ENCODE results near the gene C6orf120.

Gene C6orf120

DNA sequence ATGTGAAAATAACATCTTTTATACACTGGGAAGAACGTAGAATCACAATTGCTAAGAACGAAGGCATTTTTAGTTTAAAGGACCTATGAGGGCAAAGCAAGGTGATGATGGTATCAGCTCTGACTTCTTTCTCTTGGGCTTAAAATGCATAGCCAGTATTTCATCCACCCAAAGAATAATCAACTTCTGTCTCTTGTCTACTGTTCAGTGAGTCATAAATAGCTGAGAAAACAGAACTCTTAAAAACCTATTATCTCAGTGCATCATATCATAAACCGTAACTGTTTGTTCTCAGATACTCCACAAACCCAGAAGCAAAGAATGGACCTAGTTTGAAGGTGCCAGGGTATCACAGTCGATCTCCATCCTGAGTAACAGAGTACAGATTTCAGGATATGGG is 17.2 kb downstream of the C6orf120 start:
- H3K4me3 ChIP-seq (ENCODE audit: low read length), result no peak overlapping the region
- H3K4me1 ChIP-seq (ENCODE audit: control insufficient read depth, low read length), result peaks cover 34% of the 10 kb centered on the region
- H3K9me2 ChIP-seq (replicated peaks; ENCODE audit: control insufficient read depth, low read length), result no peaks in the 10 kb centered on the region
- no peak for TF ChIP-seq EZH2phosphoT487 (IDR thresholded peaks at IDR 0.05; ENCODE audit: borderline replicate concordance, low read length)
- TF ChIP-seq, protein P1, sequence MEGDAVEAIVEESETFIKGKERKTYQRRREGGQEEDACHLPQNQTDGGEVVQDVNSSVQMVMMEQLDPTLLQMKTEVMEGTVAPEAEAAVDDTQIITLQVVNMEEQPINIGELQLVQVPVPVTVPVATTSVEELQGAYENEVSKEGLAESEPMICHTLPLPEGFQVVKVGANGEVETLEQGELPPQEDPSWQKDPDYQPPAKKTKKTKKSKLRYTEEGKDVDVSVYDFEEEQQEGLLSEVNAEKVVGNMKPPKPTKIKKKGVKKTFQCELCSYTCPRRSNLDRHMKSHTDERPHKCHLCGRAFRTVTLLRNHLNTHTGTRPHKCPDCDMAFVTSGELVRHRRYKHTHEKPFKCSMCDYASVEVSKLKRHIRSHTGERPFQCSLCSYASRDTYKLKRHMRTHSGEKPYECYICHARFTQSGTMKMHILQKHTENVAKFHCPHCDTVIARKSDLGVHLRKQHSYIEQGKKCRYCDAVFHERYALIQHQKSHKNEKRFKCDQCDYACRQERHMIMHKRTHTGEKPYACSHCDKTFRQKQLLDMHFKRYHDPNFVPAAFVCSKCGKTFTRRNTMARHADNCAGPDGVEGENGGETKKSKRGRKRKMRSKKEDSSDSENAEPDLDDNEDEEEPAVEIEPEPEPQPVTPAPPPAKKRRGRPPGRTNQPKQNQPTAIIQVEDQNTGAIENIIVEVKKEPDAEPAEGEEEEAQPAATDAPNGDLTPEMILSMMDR (IDR thresholded peaks at IDR 0.05; ENCODE audit: low read depth, low read length, poor library complexity, severe bottlenecking), result no peak
- H3K9me3 ChIP-seq (ENCODE audit: control insufficient read depth, insufficient read depth, low read length), result no peaks in the 10 kb centered on the region
- H4K20me1 ChIP-seq (ENCODE audit: control insufficient read depth, insufficient read depth, low read depth, low read length), result peaks cover 13% of the 10 kb centered on the region; the same call in 1 of the 2 replicates
- H3K79me2 ChIP-seq (ENCODE audit: control insufficient read depth, low read length), result peaks cover 74% of the 10 kb centered on the region
- H3F3A ChIP-seq (ENCODE audit: control insufficient read depth, insufficient read depth), result peaks cover 4% of the 10 kb centered on the region
- no peak overlapping the region for H3K27ac ChIP-seq (ENCODE audit: low read depth, low read length)
- no peak overlapping the region for H3K4me2 ChIP-seq (ENCODE audit: low read length)
- peaks cover 69% of the 10 kb centered on the region for H3K36me3 ChIP-seq (ENCODE audit: control insufficient read depth, low read length)
- no peaks in the 10 kb centered on the region for H3K27me3 ChIP-seq (ENCODE audit: control insufficient read depth, low read length)

DNA sequence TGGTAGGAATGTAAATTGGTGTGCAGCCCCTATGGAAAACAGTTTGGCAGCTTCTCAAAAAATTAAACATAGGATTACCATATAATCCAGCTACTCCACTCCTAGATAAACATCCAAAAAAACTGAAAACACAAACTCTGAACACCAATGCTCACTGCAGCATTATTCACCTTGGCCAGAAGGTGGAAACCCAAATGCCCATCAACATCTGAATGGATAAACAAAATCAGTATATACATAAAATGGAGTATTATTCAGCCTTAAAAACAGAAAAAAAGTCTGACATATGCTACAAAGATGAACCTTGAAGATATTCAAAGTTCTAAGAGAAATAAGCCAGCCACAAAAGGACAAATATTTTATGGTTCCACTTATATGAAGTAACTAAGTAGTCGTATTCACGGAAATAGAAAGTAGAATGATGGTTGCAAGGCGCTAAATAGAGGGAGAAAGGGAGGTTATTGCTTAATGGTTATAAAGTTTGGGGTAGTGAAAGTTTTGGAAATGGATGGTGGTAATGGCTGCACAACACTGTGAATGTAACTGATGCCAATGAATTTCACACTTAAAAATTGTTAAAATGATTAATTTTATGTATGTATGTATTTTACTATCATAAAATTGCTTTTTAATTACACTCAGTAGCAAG is 18.4 kb downstream of the C6orf120 start:
- Histone ChIP-seq H3K4me1 (ENCODE audit: control insufficient read depth, low read length) (peaks cover 35% of the 10 kb centered on the region), H3F3A (ENCODE audit: control insufficient read depth, insufficient read depth) (peaks cover 4% of the 10 kb centered on the region), H3K36me3 (ENCODE audit: control insufficient read depth, low read length) (peaks cover 57% of the 10 kb centered on the region), H3K27ac (ENCODE audit: low read depth, low read length) (no peak overlapping the region), H3K4me2 (ENCODE audit: low read length) (no peak overlapping the region; the same call in 1 of the 2 replicates), H3K9me2 (replicated peaks; ENCODE audit: control insufficient read depth, low read length) (no peaks in the 10 kb centered on the region), H3K79me2 (ENCODE audit: control insufficient read depth, low read length) (peaks cover 78% of the 10 kb centered on the region), H4K20me1 (ENCODE audit: control insufficient read depth, insufficient read depth, low read depth, low read length) (peaks cover 13% of the 10 kb centered on the region; the same call in 1 of the 2 replicates), H3K9me3 (ENCODE audit: control insufficient read depth, insufficient read depth, low read length) (no peaks in the 10 kb centered on the region), H3K27me3 (ENCODE audit: control insufficient read depth, low read length) (no peaks in the 10 kb centered on the region), H3K4me3 (ENCODE audit: low read length) (no peak overlapping the region)
- no peak for TF ChIP-seq EZH2phosphoT487 (IDR thresholded peaks at IDR 0.05; ENCODE audit: borderline replicate concordance, low read length)
- TF ChIP-seq, protein P1 (IDR thresholded peaks at IDR 0.05; ENCODE audit: low read depth, low read length, poor library complexity, severe bottlenecking), result peak; percentile 10

DNA sequence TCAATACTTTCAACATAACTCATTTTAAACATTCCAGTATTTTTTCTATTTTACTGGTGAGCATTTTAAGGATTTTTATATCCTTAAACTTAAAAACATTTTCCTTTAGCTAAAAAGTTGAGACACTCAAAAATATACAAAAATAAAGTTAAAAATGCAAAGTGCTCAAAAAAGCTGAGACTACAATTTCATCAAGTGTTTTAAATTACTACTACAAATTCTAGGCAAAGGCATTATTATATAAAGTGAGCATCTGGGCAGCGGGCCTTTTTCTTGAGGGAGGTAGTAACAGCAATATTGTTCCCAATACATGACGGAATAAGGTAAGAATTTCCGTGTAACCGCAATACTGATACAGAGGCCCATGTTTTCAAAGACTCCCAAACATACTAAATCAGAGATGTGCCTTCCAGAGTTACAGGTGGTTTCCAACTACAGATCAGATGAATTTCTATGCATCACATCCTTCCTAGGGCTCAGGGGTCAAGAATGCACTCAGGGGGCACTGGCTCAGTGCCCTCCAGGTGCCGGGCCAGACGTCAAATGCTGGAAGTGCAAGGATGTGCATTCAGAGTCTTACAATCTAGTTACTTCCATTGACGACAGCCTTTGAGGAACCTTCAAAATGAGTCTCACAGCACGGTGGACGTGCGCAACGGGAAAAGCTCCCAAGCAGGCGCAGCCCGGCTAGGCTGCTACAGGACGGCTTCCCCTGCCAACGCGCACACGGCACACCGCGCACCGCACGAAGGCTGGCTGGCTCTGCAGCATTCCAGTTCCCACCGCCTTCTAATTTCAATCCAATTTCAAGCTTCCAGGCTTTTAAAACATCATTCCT is 20.7 kb downstream of the C6orf120 start:
- no peaks in the 10 kb centered on the region for H3K9me2 ChIP-seq (replicated peaks; ENCODE audit: control insufficient read depth, low read length)
- no peaks in the 10 kb centered on the region for H3K9me3 ChIP-seq (ENCODE audit: control insufficient read depth, insufficient read depth, low read length)
- no peak for TF ChIP-seq EZH2phosphoT487 (IDR thresholded peaks at IDR 0.05; ENCODE audit: borderline replicate concordance, low read length)
- TF ChIP-seq, protein P1 (IDR thresholded peaks at IDR 0.05; ENCODE audit: low read depth, low read length, poor library complexity, severe bottlenecking), result no peak
- no peaks in the 10 kb centered on the region for H3K27me3 ChIP-seq (ENCODE audit: control insufficient read depth, low read length)
- peak overlapping the region; percentile 75 for H3K27ac ChIP-seq (ENCODE audit: low read depth, low read length)
- peaks cover 55% of the 10 kb centered on the region for H3K4me1 ChIP-seq (ENCODE audit: control insufficient read depth, low read length)
- H3K79me2 ChIP-seq (ENCODE audit: control insufficient read depth, low read length), result peaks cover 73% of the 10 kb centered on the region
- peak overlapping the region; percentile 91 for H3K4me2 ChIP-seq (ENCODE audit: low read length)
- peaks cover 44% of the 10 kb centered on the region for H3K36me3 ChIP-seq (ENCODE audit: control insufficient read depth, low read length)
- peak overlapping the region; percentile 92 for H3K4me3 ChIP-seq (ENCODE audit: low read length)
- peaks cover 22% of the 10 kb centered on the region for H3F3A ChIP-seq (ENCODE audit: control insufficient read depth, insufficient read depth)
- H4K20me1 ChIP-seq (ENCODE audit: control insufficient read depth, insufficient read depth, low read depth, low read length), result peaks cover 13% of the 10 kb centered on the region; the same call in 1 of the 2 replicates
